ENCODE data around the gene ADAM33. TPM values are rescaled to one million over a fixed set of nuclear protein-coding genes. Genes with fewer than 3 reads are reported as not detected.

ADAM33 gene
- total RNA-seq, 1 donor from 2014 or later: 3.0 TPM

DNA sequence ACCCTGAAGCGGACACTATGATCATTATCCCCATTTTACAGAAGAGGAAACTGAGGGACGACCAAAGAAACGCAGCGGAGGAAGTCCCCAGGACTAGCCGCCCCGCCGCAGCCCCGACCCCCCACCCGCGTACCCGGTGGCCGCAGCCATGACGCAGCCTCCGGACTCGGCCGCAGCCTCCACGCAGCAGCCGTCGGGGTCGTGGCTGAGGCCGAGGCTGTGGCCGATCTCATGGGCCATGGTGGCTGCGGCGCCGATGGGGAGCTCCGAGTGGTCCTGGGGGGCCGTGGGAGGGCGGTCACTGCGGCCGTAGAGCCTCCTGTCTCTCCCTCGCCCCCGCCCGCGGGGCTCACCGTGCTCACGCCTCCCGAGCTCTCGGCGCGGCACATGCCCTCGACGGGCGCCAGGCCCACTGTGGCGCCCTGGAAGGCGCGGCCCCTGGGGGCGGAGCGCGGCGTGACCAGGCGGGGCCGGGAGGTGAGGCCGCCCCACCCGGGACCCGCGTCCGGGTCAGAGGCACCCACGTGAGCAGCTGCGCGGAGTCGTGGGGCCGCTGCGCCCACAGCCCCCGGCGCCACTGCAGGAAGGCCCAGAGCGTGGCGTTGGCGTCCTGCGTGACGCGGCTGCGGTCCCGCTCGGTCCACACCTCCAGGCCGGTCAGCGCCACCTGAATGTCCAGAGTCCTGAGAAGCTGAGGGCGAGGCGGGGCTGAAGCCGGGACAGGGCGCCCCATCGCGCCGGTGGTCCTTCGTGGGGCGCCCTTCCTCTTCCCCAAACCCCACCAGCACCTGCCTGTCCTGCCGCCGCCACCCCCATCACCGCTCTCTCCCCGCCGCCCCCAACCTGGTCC, 8.4 kb downstream of the ADAM33 start:
- DNase-seq (ENCODE audit: low spot score): no peak
- intact Hi-C loops (cut with DNase I): loop anchor here (10.0 kb wide), 1 partner anchor 171 kb away; the partner anchor contains the start of gene MAVS

GRCh38 chr20:3672547-3673171, 9.2 kb downstream of the ADAM33 start:
- intact Hi-C loops (cut with DNase I): loop anchor here (10.0 kb wide), 1 partner anchor 172 kb away; the partner anchor contains the start of gene MAVS
- no peak for DNase-seq (ENCODE audit: low spot score)

DNA sequence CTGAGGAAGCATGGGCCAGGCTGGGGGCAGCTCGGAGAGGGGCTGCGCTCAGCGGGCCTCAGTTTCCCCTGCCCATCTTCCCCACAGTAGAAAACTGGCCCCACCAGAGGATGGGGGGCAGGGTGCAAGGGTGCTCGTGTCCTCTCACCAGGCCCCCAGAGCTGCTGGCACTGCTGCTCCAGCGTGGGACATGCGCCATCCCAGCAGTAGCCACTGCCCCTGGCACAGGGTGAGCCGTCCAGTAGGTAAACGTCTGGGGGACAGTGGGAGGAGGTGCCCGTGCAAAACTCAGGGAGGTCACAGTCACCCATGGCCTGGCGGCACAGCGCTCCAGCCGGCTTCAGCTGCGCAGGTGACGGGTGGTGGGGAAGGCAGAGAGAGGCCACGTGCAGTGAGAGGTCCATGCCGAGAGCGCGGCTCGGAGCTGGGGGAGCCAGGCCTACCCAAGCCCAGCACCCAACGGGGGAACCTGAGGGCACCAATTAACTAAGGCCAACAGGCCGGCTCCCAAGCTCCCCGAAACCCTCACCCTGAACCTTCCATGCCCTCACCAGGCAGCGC, 9.7 kb downstream of the ADAM33 start:
- no peak for DNase-seq (ENCODE audit: low spot score)
- intact Hi-C loops (cut with DNase I): loop anchor here (10.0 kb wide), 1 partner anchor 173 kb away; the partner anchor contains the start of gene MAVS

DNA sequence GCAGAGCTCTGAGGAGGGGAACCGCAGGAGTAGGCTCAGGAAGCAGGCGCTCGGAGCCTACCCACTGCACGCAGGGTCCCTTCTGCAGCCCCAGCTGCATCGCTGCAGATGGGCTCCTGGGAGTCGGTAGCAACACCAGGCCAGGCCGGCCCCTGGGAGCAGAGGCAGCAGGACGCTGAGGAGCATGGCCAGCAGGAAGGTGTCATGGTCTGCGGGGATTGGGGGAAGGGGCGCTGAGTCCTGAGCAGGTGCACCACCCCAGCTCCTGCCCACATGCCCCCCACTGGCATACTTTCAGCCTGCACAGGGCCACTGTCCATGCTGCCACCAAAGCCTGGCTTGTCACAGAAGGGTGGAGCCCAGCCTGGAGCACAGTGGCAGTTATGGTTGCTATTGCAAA, 10.9 kb downstream of the ADAM33 start:
- intact Hi-C loops (cut with DNase I): loop anchor here (10.0 kb wide), 1 partner anchor 174 kb away; the partner anchor contains the start of gene MAVS
- no peak for DNase-seq (ENCODE audit: low spot score)

DNA sequence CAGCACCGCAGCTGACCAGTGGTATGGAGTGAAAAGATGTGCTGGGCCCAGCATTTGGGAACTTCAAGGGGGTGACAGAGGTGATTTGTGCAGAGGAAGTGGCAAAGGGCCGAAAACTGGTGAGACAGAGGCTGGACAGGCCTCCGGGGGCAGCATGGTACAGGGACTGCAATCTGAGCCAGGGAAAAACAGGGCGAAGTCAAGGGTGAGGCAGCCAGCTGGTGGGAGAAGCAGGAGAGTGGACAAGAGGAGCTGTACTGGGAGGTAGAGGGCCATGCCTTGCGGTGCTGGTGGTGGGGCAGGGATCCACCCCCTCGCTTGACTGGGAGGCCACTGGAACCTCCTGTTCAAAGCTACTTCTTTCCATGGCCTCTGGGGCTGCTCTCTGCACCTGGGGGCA, 11.3 kb downstream of the ADAM33 start:
- intact Hi-C loops (cut with DNase I): loop anchor here (10.0 kb wide), 1 partner anchor 174 kb away; the partner anchor contains the start of gene MAVS
- no peak for DNase-seq (ENCODE audit: low spot score)

GRCh38 chr20:3669710-3670367, 12.0 kb downstream of the ADAM33 start:
- no peak for DNase-seq (ENCODE audit: low spot score)
- intact Hi-C loops (cut with DNase I): loop anchor here (10.0 kb wide), 1 partner anchor 175 kb away; the partner anchor contains the start of gene MAVS

DNA sequence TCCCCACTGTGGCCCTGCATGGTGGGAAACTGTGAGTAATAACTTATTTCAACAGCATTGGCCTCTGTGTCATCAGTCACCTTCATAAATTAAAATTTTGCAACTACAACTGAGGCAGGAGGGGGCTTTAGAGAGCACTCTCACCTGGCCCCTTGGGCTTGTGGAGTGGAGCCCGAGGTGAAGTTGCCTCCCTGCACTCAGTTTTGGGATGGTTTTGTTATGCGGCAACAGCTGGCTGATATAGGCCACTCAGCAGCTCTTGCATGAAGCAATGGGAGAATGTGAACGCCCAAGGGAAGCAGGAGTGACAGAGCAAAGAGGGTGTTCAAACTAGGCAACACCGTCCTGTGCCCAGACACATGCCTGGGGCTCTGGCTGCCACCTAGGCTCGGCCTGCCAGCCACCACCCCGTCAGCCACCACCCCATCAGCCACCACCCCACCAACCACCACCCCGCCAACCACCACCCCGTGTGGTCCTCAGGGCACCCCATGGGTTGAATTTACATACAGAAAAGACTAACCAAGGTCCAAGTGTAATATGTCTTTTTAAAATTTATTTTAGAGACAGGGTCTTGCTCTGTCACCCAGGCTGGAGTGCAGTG, 14.3 kb downstream of the ADAM33 start:
- DNase-seq (ENCODE audit: low spot score): no peak
- intact Hi-C loops (cut with DNase I): no loop called here

DNA sequence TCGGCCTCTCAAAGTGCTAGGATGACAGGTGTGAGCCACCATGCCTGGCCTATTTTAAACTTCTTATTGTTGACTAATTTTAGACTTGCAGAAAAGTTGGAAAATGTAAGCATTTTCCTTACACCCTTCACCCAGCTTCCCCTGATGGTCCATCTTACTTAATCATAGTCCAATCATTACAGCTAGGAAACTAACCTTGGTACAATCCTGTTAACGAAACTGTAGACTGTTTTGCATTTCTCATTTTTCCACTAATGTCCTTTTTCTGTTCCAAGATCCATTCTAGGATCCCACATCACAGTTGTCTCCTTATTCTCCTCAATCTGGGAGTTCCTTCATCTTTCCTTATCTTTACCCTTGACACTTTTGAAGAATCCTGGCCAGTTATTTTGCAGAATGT, 18.0 kb downstream of the ADAM33 start:
- DNase-seq (ENCODE audit: low spot score): no peak
- intact Hi-C loops (cut with DNase I): no loop called here

GRCh38 chr20:3663031-3663701, 18.6 kb downstream of the ADAM33 start, which contains the start of gene GFRA4:
Gene GFRA4 (minus strand): TSS chr20:3663399. CDS start chr20:3663399, 0 bp downstream.
- intact Hi-C loops (cut with DNase I): no loop called here
- DNase-seq (ENCODE audit: low spot score): peak; percentile 61

GRCh38 chr20:3661814-3662665, 19.8 kb downstream of the ADAM33 start:
- peak; percentile 63 for DNase-seq (ENCODE audit: low spot score)
- intact Hi-C loops (cut with DNase I): no loop called here

DNA sequence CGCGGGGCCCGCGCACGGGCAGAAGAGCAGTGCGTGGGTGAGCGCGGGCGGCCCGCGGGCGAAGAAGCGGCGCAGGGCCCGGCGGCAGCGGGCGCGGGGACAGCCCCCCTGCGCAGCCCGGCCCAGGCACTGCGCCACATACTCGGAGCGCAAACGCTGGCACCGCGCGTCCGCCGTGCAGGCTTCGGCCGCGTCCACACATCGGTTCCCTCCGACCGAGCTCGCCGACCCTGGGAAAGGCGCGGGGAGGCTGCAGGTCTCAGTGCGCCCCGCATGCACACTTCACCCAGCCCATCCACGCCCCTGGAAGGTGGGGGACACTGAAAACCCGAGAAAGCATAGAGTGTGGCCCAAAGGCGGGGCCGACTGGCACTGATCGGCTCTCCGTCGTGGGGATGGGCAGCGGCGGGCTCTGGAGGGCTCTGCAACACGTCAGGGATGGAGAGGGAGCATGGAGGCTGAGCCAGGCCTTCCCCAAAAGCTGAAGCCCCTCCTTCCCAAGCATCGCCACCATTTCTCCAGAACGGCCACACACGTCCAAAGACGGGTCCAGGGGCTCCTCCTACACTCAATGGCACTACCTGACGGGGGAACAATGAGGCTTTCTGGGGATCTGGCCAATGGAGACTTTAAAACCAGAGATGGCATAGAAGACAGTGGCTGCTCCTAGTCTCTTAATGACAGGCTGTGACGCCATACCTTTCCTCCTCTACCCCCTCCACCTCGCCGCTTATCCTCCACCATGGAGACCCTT, 20.6 kb downstream of the ADAM33 start:
- peak; percentile 44 for DNase-seq (ENCODE audit: low spot score)
- intact Hi-C loops (cut with DNase I): no loop called here

GRCh38 chr20:3660262-3661059, 21.3 kb downstream of the ADAM33 start:
- peak; percentile 64 for DNase-seq (ENCODE audit: low spot score)
- intact Hi-C loops (cut with DNase I): no loop called here

GRCh38 chr20:3659492-3660261, 22.1 kb downstream of the ADAM33 start:
- peak; percentile 29 for DNase-seq (ENCODE audit: low spot score)
- intact Hi-C loops (cut with DNase I): no loop called here

GRCh38 chr20:3658716-3659491, 22.9 kb downstream of the ADAM33 start:
- peak; percentile 39 for DNase-seq (ENCODE audit: low spot score)
- intact Hi-C loops (cut with DNase I): no loop called here
